Measurements from ENCODE around the gene SLC7A4.

GRCh38 chr22:20988573-20989322, 43.6 kb downstream of the SLC7A4 start:
- TF ChIP-seq CTCF (IDR thresholded peaks at IDR 0.05): no peak
- no peak for TF ChIP-seq POLR2A (IDR thresholded peaks at IDR 0.05)
- no peak for TF ChIP-seq EP300 (IDR thresholded peaks at IDR 0.05; ENCODE audit: low read depth)
- no peak for TF ChIP-seq POLR2AphosphoS5 (IDR thresholded peaks at IDR 0.05)

Data from transverse colon (tissue), 4 donors.